Type B pancreatic cell (in vitro differentiated cells): ENCODE data around the gene SYNGR1. TPM values are rescaled to one million over a fixed set of nuclear protein-coding genes. Genes with fewer than 3 reads are reported as not detected.

Source experiments
- DNase-seq: peaks from one replicate; pipeline ENCODE4 v3.0.0; 2021; ENCODE audit warnings: mixed read lengths; ENCODE audit not compliant: unreplicated experiment; ENCODE audit errors: extremely low spot score
- H3K27ac Mint-ChIP-seq: 2 replicates; pipeline ENCODE4 v1.8.0; 2021; ENCODE audit warnings: mild to moderate bottlenecking, mixed read lengths
- H3K27me3 Mint-ChIP-seq: 2 replicates; pipeline ENCODE4 v1.8.0; 2021; ENCODE audit warnings: mixed read lengths
- H3K36me3 Mint-ChIP-seq: 2 replicates; pipeline ENCODE4 v1.8.0; 2021; ENCODE audit warnings: mixed read lengths
- H3K4me1 Mint-ChIP-seq: one replicate; pipeline ENCODE4 v1.8.0; 2021; ENCODE audit warnings: mixed read lengths; ENCODE audit not compliant: unreplicated experiment
- H3K4me3 Mint-ChIP-seq: 2 replicates; pipeline ENCODE4 v1.8.0; 2021; ENCODE audit warnings: mild to moderate bottlenecking, mixed read lengths
- H3K9me3 Mint-ChIP-seq: 2 replicates; pipeline ENCODE4 v1.8.0; 2021; ENCODE audit warnings: mixed read lengths
- total RNA-seq: library from RNA; stranded (reverse); gene quantifications from 2 replicates; pipeline ENCODE4 v1.2.1, GENCODE V29; 2021; ENCODE audit warnings: low replicate concordance
- TF ChIP-seq, protein P1 (sequence below): fragments of 200-600 bp; sonication (generic); conservative IDR thresholded peaks from 2 replicates; pipeline ENCODE4 v1.5.0; 2021; ENCODE audit warnings: antibody characterized with exemption, mild to moderate bottlenecking

The SYNGR1 gene
- total RNA-seq, 1 donor from 2014 or later: 41.4 TPM

DNA sequence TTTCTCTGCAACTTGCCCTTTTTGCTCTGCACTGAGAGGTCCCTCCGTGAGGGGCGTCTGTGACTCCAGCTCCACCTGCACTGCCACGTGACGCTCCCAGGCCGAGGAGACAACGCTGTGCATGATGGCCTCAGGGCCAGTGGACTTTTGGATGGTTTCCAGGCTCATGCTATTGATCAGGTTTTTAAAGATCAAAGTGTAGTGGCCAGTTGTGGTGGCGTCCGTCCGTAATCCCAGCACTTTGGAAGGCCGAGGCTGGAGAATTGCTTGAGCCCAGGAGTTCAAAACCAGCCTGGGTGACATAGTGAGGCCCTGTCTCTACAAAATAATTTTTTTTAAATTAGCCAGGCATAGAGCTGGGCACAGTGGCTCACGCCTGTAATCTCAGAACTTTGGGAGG, 46.4 kb upstream of the SYNGR1 start:
- TF ChIP-seq, protein P1, sequence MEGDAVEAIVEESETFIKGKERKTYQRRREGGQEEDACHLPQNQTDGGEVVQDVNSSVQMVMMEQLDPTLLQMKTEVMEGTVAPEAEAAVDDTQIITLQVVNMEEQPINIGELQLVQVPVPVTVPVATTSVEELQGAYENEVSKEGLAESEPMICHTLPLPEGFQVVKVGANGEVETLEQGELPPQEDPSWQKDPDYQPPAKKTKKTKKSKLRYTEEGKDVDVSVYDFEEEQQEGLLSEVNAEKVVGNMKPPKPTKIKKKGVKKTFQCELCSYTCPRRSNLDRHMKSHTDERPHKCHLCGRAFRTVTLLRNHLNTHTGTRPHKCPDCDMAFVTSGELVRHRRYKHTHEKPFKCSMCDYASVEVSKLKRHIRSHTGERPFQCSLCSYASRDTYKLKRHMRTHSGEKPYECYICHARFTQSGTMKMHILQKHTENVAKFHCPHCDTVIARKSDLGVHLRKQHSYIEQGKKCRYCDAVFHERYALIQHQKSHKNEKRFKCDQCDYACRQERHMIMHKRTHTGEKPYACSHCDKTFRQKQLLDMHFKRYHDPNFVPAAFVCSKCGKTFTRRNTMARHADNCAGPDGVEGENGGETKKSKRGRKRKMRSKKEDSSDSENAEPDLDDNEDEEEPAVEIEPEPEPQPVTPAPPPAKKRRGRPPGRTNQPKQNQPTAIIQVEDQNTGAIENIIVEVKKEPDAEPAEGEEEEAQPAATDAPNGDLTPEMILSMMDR: no peak
- Mint-ChIP-seq H3K36me3 (peaks cover 5% of the 10 kb centered on the region), H3K27me3 (no peaks in the 10 kb centered on the region), H3K4me3 (no peak overlapping the region), H3K9me3 (no peaks in the 10 kb centered on the region), H3K27ac (no peak overlapping the region), H3K4me1 (peaks cover 17% of the 10 kb centered on the region)
- no peak for DNase-seq

DNA sequence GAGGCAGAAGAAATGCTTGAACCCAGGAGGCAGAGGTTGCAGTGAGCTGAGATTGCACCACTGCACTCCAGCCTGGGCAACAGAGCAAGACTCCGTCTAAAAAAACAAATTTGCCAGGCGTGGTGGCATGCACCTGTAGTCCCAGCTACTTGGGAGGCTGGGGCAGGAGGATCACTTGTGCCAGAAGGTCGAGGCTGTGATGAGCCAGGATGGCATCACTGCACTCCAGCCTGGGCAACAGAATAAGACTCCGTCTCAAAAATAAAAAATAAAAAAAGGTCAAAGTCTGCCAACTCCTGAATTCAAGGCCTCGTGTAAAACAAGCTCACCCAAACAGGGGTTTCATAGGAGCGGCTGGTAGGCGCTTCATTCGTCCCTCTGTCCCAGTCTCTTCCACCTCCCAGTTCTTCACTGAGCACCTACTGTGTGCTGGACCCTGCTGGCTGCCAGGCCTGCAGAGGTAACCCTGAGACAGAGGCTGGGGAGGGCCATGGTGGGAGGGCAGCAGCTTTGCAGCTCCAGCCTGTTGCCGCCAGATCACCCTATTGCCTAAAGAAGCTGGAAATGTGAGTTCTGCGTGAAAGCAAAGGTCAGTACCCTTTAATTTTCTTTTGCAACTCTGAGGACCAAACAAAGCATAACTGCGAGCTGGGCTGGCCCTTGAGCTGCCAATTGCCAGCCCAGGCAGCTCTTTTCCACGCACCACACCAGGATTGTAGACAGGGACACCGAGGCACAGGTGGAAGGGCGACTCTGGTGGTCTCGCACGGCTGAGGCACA, 45.7 kb upstream of the SYNGR1 start:
- TF ChIP-seq, protein P1: no peak
- Mint-ChIP-seq H3K4me1 (peaks cover 18% of the 10 kb centered on the region), H3K4me3 (no peak overlapping the region), H3K27ac (no peak overlapping the region), H3K9me3 (no peaks in the 10 kb centered on the region), H3K27me3 (no peaks in the 10 kb centered on the region), H3K36me3 (peaks cover 5% of the 10 kb centered on the region)
- DNase-seq: no peak

DNA sequence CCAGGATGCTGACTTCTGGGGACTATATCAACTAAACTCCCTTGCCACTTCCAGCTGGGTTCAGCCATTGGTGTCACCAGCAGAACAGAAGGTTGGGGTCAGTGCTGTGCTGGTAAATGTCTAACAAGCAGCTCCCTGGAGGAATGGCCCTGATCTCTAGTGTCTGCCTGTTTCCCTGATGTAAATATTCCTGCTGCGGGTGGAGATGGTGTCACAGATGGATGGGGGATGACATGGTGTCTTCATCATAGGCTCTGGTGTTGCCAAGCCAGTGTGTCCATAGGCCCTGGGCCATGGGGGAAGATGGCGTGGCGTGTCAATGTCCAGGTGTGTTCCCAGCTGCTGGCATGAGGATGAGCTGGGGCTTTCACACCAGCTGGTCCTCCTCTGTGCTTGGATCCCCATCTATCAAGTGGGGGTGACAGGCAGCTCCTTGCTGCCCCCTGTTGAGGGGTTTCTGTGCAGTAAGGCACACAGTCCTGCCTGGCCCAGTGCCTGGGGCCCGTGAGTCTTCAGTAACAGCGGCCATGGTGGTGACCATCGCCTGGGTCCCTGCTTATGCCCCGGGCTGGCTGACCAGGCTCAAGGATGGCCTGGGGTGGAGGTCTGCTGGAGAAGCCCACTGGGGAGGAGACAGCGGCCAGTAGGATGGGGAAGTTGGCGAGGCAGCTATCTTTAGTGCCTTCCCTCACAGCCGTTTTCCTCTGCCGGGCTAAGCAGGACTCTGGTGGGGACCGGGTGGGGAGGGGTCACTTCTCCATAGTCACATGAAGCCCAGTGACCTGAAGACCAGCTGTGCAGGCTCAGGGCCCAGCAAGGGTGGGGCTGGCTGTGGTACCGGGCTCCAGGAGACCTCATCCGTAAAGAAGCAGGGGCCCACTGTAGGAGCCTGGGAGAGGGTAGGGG, 43.1 kb upstream of the SYNGR1 start:
- Mint-ChIP-seq H3K27me3 (no peaks in the 10 kb centered on the region), H3K4me1 (peaks cover 17% of the 10 kb centered on the region), H3K9me3 (no peaks in the 10 kb centered on the region), H3K27ac (peak overlapping the region; percentile 48), H3K4me3 (no peak overlapping the region), H3K36me3 (peaks cover 8% of the 10 kb centered on the region)
- DNase-seq: no peak
- TF ChIP-seq, protein P1: peak; percentile 57

DNA sequence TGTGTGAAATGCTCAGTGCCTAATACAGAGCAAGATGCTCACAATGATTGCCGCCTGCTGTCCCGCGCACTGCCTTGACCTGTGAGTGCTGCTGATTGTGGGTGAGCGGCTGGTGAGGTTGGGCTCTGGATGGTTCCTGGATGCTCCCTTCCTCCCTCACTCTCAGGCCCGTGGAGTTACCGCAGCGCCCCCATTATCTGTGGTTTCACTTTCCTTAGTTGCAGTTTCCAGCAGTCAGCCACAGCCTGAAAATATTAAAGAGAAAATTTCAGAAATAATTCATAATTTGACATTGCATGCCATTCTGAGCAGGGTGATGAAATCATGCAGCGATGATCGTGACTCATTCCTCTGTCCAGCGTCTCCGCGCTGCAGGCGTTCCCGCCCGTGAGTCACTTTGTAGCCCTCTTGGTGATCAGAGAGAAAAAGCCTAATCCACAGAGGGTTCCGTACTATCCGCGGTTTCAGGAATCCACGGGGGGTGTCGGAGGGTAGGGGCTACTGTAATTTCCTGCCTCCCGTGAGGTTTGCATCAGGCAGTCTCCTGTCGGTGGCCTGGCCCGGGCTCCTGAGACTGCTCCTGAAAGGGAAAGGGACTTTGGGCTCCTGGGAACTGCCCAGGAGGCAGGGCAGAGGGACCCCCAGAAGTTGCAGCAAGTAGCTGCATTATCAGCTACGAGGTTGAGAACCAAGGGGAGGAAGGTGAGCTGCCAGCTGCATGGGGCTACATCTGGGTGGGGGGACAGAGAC, 41.0 kb upstream of the SYNGR1 start:
- Mint-ChIP-seq H3K4me1 (peaks cover 18% of the 10 kb centered on the region), H3K4me3 (peak overlapping the region; percentile 28), H3K27me3 (no peaks in the 10 kb centered on the region), H3K27ac (peak overlapping the region; percentile 84), H3K9me3 (no peaks in the 10 kb centered on the region), H3K36me3 (peaks cover 15% of the 10 kb centered on the region)
- TF ChIP-seq, protein P1: no peak
- no peak for DNase-seq

DNA sequence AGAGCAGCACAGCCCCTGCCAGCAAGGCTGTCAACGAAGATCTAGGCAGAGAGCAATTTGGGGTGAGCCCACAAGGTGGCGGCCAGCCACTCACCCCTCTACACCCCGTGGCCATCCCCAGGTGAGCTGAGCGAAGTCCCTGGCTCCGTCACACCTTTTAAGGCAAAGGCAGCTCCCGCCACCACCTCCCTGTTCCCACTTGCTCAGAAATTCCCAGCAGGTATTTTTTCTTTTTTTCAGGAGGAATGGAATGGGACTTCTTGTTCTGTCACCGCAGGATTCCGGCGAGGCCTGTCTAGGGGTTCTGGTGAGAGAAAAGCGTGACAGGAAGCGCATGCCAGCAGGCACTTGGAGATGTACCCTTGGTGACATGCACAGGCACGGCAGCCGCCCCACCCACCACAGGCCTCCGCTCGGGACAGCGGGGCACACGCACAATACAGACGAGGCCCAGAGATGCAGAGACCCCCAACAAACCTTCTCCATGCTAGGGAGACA, 40.4 kb upstream of the SYNGR1 start:
- TF ChIP-seq, protein P1: peak; percentile 51
- peaks cover 15% of the 10 kb centered on the region for H3K36me3 Mint-ChIP-seq
- no peaks in the 10 kb centered on the region for H3K27me3 Mint-ChIP-seq
- H3K27ac Mint-ChIP-seq: peak overlapping the region; percentile 84
- no peak overlapping the region for H3K4me3 Mint-ChIP-seq
- no peaks in the 10 kb centered on the region for H3K9me3 Mint-ChIP-seq
- peaks cover 18% of the 10 kb centered on the region for H3K4me1 Mint-ChIP-seq
- DNase-seq: no peak
